ENCODE measurements around the gene MPHOSPH9. TPM values are rescaled to one million over a fixed set of nuclear protein-coding genes. Genes with fewer than 3 reads are reported as not detected.
"Not testable (repeated sequence)": the region's sequence is repeated elsewhere in the genome, so short reads cannot be mapped to it uniquely, and the experiment has no call there.

MPHOSPH9 gene
- total RNA-seq, 1 donor from 2014 or later = 43.2 TPM

DNA sequence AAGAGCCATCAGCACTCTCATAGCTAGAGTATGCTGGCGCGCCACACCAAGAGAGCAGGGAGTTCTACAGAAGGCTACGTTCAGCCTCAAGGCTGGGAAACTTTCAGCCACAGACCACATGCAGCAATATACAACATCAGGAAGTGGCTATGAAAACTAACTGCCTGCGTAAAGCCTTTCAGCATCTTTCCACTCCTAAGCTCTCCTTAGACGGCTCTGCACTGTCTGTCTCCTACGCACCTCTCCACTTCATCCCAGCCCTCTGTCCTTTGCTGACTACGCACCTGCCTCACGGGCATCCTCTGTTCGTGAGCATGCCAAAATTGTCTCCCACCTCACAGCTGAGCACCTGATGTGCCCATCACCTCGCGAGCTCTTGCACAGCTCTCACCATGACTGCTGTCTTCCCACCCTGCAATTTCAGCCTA lies 9.7 kb downstream of the MPHOSPH9 start:
- DNase-seq = no peak

DNA sequence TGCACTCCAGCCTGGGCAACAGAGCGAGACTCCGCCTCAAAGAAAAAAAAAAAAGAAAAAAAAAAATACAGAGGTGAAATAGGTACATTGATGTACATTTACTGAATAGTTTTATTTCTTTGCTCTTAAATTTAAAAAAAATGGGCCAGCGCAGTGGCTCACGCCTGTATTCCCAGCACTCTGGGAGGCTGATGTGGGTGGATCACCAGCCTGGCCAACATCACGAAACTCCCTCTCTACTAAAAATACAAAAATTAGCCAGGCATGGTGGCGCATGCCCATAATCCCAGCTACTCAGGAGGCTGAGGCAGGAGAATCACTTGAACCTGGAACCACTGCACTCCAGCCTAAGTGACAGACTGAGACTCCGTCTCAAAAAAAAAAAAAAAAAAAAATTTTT lies 25.1 kb downstream of the MPHOSPH9 start:
- DNase-seq = not testable (repeated sequence)

DNA sequence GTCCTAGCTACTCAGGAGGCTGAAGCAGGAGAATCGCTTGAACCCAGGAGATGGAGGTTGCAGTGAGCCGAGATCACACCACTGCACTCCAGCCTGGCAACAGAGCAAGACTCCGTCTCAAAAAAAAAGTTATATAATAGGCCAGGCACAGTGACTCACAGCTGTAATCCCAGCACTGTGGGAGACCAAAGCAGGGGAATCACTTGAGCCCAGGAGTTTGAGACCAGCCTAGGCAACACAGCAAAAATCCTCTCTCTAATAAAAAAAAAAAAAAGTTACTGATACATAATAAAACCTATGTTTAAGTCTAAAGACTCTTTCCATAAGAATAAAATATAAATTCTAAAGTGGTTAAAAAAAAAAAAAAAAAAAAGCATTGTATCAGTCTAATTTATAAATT lies 26.1 kb downstream of the MPHOSPH9 start:
- not testable (repeated sequence) for DNase-seq

DNA sequence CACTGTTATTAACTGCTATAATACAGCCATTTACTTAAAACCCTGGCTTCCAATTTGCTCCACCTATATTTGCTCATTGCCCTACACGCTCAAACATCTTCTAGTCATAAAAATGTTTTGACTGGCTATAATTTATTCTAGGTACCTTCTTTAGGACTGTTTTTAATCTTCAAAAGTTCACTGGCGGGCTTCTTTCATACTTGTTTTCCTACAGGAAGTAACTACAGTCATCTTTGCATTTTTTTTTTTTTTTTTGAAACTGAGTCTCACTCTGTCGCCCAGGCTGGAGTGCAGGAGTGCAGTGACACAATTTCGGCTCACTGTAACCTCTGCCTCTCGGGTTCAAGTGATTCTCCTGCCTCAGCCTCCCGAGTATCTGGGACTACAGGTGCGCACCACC lies 32.5 kb downstream of the MPHOSPH9 start:
- no peak for DNase-seq

DNA sequence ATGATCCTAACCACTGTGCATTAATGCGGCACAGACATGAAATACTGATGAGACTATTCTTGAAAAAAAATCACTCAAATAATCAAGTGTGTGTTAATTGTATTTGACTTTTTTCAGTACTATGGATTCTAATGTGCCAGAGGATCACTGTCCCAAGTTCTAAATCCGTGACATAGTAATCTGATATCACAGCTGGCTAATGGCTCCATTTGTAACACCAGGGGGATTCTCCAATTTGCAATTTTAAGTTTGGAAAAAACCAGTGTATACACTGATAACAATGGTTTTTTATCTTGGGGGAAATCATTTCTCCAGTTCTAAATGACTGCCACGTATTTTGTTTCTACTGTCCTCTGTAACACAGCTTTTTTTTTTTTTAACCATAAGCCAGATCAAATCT lies 33.0 kb downstream of the MPHOSPH9 start:
- no peak for DNase-seq

DNA sequence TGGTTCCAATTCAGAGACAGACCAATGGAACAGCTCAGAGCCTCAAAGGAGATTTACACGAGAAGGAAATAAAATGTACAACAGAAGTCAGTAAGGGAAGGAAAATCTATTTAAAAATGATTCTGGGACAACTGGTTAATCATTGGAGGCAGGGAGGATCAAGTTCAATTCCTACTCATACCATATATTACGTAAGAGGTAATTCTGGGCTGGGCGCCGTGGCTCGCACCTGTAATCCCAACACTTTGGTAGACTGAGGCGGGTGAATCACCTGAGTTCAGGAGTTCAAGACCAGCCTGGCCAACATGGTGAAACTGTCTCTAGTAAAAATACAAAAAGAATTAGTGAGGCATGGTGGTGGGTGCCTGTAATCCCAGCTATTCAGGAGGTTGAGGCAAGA lies 45.3 kb downstream of the MPHOSPH9 start:
- DNase-seq = no peak

DNA sequence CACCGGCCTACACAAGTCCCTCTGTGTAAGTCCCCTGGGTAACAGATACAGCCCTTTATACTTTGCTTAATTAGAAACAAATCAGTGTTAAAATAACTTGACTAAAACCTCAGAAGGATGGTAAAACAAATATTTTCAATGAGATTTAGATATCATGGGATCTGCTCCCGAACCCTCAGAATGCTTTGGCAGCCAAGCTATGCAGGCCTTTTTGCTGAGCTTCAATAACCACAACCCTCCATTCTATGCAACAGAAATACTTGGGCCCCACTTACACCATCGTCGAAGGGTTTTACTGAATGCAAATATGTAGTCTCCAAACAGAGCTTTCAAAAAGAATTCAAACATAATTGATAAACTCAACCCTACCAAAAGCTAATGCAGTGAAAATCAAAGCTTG lies 52.8 kb downstream of the MPHOSPH9 start:
- no peak for DNase-seq

DNA sequence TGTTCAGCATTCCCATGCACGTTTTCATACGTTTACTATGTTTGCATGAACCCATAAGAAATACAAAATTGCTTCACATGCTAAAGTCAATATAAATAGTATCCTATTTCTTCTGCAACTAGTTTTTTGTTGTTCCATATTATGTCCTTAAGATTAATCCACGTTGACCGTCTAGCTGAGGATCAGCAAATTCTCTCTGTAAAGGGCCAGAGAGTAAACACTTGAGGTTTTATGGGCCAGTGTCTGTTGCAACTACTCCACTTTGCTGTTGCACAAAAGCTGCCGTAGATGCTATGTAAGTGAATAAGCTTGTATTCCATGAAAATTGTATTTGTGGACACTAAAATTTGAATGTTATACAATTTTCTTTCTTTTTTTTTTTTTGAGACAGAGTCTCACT lies 61.0 kb downstream of the MPHOSPH9 start:
- no peak for DNase-seq

DNA sequence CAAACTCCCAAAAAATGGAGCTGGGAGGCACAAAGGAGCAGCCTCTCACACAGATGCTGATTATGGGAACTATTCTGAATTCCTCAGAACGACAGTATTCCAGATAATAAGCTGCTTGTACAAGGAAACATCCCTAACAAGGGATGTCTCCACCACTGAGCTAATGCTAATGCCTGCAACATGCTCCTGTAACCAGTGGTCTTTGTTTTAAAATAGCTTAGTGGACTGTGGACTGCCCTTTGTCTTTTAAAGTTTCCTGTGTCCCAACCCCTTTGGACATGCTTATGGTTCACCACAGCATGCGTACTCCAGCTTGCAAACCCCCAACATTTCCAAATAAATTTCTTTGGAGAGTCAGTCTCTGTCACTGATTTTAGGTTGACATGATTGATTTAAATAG lies 65.6 kb downstream of the MPHOSPH9 start:
- DNase-seq = no peak

DNA sequence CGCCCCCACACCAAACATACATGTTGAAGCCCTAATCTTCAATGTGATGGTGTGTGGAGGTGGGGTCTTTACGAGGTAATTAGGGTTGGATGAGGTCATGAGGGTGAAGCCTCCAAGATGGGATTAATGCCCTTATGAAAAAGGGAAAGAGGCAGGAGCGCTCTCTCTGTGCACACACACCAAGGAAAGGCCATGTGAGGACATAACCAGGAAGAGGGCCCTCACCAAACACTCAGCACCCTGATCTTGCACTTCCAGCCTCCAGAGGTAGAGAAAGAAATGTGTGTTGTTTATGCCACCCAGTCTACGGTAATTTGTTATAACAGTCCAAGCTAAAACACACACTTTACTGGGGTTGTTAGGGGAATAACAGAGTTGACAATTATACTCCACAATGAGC lies 67.4 kb downstream of the MPHOSPH9 start:
- DNase-seq = no peak

DNA sequence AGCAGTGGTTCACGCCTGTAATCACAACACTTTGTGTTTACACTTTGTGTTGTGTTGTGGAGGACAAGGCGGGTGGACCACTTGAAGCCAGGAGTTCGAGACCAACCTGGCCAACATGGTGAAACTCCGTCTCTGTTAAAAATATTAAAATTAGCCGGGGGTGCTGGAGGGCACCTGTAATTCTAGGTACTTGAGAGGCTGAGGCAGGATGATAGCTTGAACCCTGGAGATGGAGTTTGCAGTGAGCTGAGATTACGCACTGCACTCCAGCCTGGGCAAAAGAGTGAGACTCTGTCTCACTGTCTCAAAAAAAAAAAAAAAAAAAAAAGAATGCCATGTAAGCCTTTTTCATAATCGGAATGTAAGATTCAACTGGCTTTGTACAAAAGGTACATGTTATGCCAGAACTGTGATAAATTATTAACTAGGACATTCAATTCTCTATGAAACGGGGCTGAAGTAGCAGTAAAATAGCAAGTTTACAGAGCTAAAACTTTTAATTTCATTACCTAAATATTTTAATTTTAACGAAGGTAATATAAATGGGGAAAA lies 68.2 kb downstream of the MPHOSPH9 start:
- DNase-seq = no peak

DNA sequence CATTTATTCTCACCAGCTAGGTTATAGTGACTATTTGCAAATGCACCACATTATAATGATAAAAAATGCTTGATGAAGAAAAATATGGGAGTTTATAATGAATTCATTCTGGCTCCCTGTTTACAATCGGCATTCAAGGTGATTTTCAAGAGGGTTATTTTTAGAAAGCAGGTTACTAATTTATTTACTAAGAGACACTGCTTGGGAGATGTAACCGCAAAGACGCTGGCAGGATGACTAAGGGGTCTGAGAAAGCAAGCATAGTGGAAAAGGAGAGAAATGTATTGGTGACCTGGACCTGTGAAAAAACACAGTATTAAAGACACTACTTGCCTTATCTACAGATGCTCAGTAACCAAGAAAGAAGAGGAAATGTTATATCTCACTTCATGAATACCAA lies 68.7 kb downstream of the MPHOSPH9 start:
- no peak for DNase-seq

DNA sequence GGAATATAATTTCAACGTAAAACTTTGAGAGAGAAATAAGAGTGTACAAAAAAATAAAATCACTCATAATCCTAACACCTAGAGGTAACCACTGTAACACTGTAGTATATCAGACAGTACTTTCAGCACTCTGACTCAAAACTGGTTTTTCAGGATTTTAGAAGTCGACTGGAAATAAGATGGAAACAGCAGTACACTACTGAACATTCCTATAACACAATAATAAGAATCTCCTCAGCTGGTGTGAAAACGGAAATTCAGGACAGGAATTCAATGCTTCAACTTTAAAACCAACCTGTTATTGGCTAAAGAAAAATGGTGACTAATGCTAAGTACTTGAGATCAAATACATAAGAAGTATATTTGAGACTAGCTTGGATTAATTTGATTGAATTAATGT lies 69.7 kb downstream of the MPHOSPH9 start:
- DNase-seq = no peak

DNA sequence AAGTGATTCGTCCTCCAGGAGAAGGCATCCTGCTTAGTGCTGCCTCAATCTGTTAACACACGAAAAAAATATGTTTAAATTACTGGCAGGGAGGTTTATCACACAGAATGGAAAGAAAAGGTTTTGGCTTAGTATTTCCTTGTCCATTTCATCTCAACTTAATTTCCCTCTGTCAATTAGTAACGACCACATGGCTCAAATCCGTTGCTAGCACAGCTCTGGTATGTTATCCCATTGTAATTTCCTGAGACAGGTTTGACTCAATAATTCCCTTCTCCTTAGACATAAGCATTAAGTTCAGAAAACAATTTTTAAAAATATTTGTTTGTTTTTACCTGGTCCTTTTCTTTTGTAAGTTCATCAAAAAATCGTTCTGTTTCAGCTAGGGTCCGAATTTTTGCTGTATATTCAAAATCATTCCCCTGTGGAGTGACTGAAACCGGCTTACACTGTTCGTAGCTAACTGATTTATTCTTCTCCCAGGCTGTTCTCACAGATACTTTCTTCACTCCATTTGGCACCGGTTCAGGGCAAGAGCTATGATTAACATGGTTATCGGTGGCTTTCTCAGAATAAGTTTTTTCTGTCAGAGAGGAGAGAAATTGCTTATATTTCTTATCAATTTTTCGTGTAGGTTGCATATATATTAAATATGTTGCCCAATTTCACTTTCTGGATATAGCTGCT lies 72.0 kb downstream of the MPHOSPH9 start:
- no peak for DNase-seq

DNA sequence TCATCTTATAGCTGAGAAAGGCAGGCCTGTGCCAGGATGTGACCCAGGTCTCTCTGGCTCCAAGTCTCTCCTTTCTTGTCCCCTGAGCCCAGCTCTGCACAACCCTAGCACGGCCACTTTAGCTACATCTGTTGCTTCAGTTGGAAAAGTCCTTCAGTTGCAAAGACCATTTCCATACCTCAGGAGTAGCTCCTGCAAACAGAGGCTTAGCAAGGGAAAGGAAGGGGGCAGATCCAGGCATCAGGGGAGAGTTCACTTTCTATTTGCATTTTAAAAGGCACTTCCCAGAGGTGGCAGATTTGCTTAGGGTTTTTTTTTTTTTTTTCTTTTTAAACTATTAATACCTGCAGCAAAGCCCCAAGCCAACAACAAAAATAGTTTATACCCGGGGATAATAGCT lies 79.0 kb downstream of the MPHOSPH9 start:
- no peak for DNase-seq

DNA sequence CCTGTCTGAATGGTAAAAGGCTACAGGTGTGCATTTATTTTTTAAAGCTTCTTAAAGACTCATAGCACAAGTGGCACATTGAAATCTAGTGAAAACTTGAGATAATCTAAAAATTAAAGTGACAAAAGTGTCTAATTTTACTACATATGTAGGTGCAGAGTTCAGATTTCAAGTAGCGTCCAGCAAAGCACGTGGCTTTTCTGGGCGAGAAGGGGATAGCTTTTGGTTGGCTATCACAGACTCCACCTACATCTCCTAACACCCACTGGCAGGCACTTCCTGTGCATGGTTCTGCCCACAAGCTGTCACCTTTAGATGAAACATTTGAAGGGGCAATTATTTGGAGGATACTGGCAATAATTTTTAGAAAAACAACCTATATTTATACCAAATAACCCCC lies 80.1 kb downstream of the MPHOSPH9 start:
- no peak for DNase-seq

DNA sequence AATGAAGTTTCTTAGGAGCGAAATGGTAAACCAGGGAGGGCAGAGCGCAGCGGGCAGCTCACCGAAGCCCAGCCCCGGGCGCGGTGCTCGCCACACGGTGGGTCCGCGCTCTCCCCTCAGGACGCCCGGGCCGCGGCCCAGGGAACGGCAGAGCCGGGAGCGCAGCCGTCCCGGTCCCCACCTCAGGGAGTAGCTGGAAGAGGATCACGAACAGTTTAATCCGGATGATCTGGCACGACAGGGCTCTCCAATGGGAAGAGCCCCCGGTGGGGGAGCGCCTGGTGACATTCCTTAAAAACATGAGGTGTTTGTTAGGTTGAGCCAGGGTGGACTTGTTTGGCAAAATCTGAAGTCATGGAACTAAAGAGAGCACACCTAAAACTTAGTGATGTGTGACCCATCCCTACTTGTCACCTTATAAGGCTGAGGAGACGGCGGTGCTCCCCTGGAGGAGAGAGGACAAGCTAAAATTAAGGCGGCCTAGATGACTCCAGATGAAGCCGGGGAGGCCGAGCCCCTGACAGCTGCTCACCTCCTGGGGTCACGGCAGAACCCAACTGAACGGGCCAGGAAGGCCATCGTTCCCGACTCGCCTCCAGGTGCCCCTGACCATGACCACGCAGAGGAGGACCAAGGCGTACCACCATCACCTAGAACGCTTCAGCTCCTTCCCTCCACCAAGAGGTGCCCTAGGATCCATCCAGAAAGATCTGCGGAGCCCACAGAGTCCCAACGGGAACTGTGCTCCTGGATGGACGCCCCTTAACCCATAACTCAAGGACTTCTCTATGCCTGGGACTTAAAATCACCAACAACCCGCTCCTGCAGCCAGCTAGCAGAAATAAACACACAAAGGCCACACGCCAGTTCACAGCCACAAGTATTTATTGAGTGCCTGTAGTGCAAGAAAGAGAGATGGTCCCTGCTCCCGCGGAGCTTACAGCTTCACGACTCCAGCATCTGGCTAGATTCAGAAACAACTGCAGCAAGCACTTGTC lies 81.2 kb downstream of the MPHOSPH9 start:
- DNase-seq = no peak

DNA sequence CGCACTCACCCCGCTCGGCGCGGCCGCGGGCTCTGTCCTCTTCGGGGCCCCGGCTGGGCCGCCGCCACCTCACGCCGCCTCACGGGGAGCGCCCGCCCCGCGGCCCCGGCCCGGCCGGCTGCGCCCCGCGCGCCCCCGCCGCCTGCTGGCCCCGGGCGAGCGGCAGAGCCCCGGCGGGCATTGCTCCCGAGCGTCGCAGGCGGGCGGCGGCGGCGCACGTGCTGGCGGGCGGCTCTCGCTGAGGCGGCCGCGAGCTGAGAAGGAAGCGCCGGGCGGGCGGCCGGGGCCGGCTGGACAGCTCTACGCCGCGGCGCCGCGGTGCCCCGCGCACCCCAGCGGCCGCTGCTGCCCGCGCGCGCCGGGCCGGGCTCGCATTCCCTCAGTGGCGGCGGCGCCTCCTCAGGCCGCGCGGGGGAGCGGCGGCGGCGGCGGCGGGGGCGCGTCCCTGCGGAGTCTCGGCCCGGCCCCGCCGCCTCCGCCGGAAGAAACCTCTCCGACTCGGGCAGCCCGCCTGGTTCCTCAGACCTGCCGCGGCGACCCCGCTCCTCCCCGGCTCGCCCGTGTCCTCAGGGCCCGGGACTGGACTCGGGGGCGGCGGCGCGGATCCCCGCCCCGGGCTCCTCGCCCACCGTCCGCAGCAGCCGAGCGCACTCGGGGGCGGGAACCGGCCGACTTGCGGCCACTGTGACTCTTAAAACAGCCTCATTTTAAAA lies 82.0 kb downstream of the MPHOSPH9 start, which contains the start of gene PITPNM2:
PITPNM2 (minus strand) TSS at position 347 of the 713 bp plus-strand sequence. CDS start 116,500 bp downstream, outside the sequence.
- DNase-seq = peak; percentile 77

DNA sequence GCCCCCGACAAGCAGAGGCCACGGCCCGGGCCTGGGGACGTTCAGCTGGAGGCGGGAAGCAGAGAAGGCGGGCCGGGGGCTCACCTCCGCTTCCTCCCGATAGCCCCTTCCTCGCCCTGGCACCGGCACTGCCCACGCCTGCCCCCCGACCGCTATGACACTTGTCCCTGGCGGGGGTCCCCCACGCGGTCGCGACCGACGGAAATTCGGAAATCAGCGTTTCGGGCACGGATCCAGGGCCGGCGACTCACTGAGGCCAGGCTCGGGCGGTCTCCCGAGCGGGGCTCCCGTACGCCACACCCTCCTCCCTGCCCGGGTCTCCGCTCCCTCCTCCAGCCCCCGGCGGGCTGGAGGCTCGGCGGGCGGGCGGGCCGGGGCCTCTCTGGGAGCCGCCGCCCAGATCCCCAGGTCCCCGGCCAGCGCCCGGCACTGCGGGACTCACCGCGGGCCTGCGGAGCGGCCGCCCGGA lies 82.6 kb downstream of the MPHOSPH9 start:
- DNase-seq = peak; percentile 39

DNA sequence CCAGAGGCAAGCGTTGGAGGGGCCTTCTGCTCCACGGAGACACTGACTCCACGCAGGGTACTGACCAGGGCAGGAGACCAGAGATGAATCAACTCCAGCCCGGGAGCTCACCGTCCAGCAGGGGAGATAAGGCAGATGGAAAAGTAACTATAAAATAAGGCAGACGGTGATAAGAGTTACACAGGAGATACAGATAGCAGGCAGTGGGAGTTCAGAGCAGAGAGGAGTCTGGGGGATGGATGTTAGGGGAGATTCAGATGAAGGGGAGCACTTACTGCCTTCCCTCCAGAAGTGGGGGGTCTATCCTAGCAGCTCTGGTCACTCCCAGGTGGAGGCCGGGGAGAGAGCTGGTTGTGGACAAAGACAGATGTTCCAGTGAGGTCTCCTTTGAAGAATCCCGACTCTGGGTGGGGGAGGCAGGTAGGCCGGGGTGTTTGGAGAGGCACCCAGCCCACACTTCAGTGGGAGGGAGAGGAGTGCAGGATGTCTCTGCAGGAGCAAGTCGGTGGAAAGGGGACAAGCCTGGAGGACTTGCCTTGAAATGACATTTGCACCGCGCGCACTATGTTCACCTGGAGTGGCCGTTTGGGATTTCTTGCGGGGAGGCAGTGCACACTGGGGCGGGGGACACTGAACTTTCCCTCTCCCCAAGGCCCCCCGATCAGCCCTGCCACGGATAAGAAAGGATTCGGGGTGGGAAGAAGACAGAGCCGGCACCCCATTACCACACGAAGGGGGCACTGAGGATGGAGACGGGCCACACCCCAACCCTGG lies 83.3 kb downstream of the MPHOSPH9 start:
- DNase-seq = peak; percentile 33

DNA sequence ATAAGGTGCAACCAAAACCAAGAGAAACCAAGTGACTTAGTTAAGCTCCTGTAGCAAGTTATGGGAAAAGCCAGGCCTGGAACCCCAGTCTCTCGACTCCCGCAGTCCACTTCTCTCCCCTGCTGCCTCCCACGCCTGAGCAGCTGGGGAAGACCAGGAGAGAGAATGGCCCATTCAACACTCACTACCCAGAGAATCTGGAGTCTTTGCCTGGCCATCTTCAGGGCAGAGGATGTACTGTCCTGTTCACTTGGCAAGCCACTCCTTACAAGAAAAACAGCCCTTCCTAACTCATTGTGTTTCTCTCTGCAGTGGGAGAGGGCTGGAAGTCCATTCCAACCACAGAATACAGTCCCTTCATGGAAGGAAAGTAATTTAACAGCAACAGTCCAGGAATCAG lies 83.9 kb downstream of the MPHOSPH9 start:
- peak; percentile 34 for DNase-seq

DNA sequence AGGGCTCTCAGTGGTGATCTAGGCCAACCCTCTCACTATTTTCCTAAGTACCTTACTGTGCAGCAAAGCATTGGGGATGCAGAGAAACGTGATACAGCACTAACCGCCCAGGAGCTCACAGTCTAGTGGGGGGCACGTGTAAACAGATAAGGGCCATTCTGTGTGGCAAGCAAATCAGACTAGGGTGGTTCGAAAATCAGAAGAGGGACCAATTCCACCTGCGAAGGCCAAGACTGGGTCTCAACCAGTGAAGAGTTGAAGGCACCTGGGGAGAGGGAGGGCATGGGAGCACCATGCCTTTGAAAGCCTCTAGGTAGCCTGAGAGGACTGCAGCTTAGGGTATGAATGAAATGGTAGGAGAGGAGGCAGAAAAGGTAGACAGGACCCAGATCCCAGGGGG lies 84.3 kb downstream of the MPHOSPH9 start:
- DNase-seq = no peak

All from dermis blood vessel endothelial cell (primary cell).